K562 (cell line): ENCODE measurements around the gene ZFYVE21. TPM values are rescaled to one million over a fixed set of nuclear protein-coding genes. Genes with fewer than 3 reads are reported as not detected.

Experiments used
- CEBPZ ChIP-seq: fragments of 150-350 bp; IDR thresholded peaks from 2 replicates; pipeline ENCODE4 v1.6.1; 2014; ENCODE audit warnings: low read depth, mild to moderate bottlenecking, low read length, borderline replicate concordance
- CHD1 ChIP-seq: fragments of 200-600 bp; sonication (generic); IDR thresholded peaks from one replicate; pipeline ENCODE4 v1.6.1; 2012; ENCODE audit warnings: mild to moderate bottlenecking, moderate library complexity, low read length, inconsistent platforms
- IFI16 ChIP-seq: fragments of 250-450 bp; sonication (Bioruptor Pico); IDR thresholded peaks from 2 replicates; pipeline ENCODE4 v2.1.2; 2022; ENCODE audit warnings: mild to moderate bottlenecking, inconsistent platforms
- SIN3B ChIP-seq: fragments of 450-650 bp; IDR thresholded peaks from 2 replicates; pipeline ENCODE4 v1.6.1; 2017; ENCODE audit warnings: low read depth, mild to moderate bottlenecking, moderate library complexity
- SUPT5H ChIP-seq: fragments of 450-650 bp; IDR thresholded peaks from 2 replicates; pipeline ENCODE4 v1.6.1; 2016
- ZNF140 ChIP-seq: fragments of 250-450 bp; sonication (Bioruptor Pico); IDR thresholded peaks from 2 replicates; pipeline ENCODE4 v1.8.0; 2021; ENCODE audit warnings: moderate library complexity, mild to moderate bottlenecking, inconsistent platforms
- polyA plus RNA-seq, 8 experiments: library from polyadenylated mRNA; depleted of rRNA in 4 of 8; stranded (reverse) in 5 of 8; unstranded in 3 of 8; fragments of >200 nt; fragmentation: Nextera tagmentation in 2 of 8; fragmentation: Illumina TruSeq in 1 of 8; extraction: Ambion mirVana in 2 of 8; extraction: Trizol in 1 of 8; gene quantifications; 2 replicates each; pipeline versions ENCODE4 v1.2.1 to v1.2.3, GENCODE V29; 2011 to 2014; ENCODE audit warnings: inconsistent platforms in 1 of 8, missing spikeins in 1 of 8
- total RNA-seq, 7 experiments: library from RNA; depleted of rRNA in 6 of 7; stranded (reverse); fragments of >200 nt in 6 of 7; fragmentation: Illumina TruSeq in 2 of 7; extraction: Trizol in 2 of 7; gene quantifications; 2 replicates each; pipeline versions ENCODE4 v1.2.1 to v1.2.3, GENCODE V29; 2011 to 2021; ENCODE audit warnings: low replicate concordance in 1 of 7

The ZFYVE21 gene
- total and polyA plus RNA-seq, 9 of the 15 experiments (the other 6 are each of a cell fraction or from before 2014, with no cell fraction given) = 0.90 to 23.1 (median 15.6) TPM

- no peak for TF ChIP-seq CEBPZ
- no peak for TF ChIP-seq ZNF140
- no peak for TF ChIP-seq CHD1
- TF ChIP-seq IFI16 (CRISPR knock-in tag) = no peak
- TF ChIP-seq SUPT5H = no peak
- TF ChIP-seq SIN3B = no peak
Observed at GRCh38 chr14:103711516-103712431, 3.8 kb upstream of the ZFYVE21 start (continued).
